BLaER1 (cell line): Measurements from ENCODE around the gene TRMT6.
A peak's percentile ranks its signal among the peaks of the same experiment; 100 is the strongest.

ENCODE experiments used
- H3K27ac ChIP-seq: shearing (Covaris generic); formaldehyde crosslinking; 2 replicates; pipeline ENCODE4 v1.8.1; 2022
- H3K27me3 ChIP-seq: shearing (Covaris generic); formaldehyde crosslinking; 2 replicates; pipeline ENCODE4 v1.8.1; 2022
- H3K36me3 ChIP-seq: shearing (Covaris generic); formaldehyde crosslinking; 2 replicates; pipeline ENCODE4 v1.8.1; 2022
- H3K4me1 ChIP-seq: shearing (Covaris generic); formaldehyde crosslinking; 2 replicates; pipeline ENCODE4 v1.8.1; 2022
- H3K4me2 ChIP-seq: shearing (Covaris generic); formaldehyde crosslinking; 2 replicates; pipeline ENCODE4 v1.8.1; 2022
- H3K4me3 ChIP-seq: shearing (Covaris generic); formaldehyde crosslinking; 2 replicates; pipeline ENCODE4 v1.8.1; 2022
- H3K9ac ChIP-seq: shearing (Covaris generic); formaldehyde crosslinking; 2 replicates; pipeline ENCODE4 v1.8.1; 2022
- H3K9me3 ChIP-seq: shearing (Covaris generic); formaldehyde crosslinking; 2 replicates; pipeline ENCODE4 v1.8.1; 2022
- H4K20me1 ChIP-seq: shearing (Covaris generic); formaldehyde crosslinking; 2 replicates; pipeline ENCODE4 v1.8.1; 2022
- Cebpa-rat ChIP-seq: shearing (Covaris generic); IDR thresholded peaks from 2 replicates; pipeline ENCODE4 v1.8.1; 2022

The TRMT6 gene

GRCh38 chr20:5950271-5951031, at the start of gene TRMT6, which contains the start of gene MCM8:
Gene TRMT6 (minus strand): TSS chr20:5950533. CDS start chr20:5950405, 128 bp downstream.
Gene MCM8 (plus strand): TSS chr20:5950652. CDS start chr20:5952016, 1,364 bp downstream.
- TF ChIP-seq Cebpa-rat, result no peak
- Histone ChIP-seq H3K9me3 (no peaks in the 10 kb centered on the region), H3K36me3 (peaks cover 61% of the 10 kb centered on the region), H3K27me3 (no peaks in the 10 kb centered on the region), H3K27ac (peak within 1 kb of the TSS; percentile 85), H3K9ac (peak within 1 kb of the TSS; percentile 84), H4K20me1 (peaks cover 6% of the 10 kb centered on the region; the same call in 1 of the 2 replicates), H3K4me2 (peak within 1 kb of the TSS; percentile 94), H3K4me1 (peaks cover 28% of the 10 kb centered on the region), H3K4me3 (peak within 1 kb of the TSS; percentile 81)

- H3K4me3 ChIP-seq, result no peak overlapping the region
- H4K20me1 ChIP-seq, result no peaks in the 10 kb centered on the region
- no peak for TF ChIP-seq Cebpa-rat
- peaks cover 30% of the 10 kb centered on the region for H3K36me3 ChIP-seq
- no peak overlapping the region for H3K27ac ChIP-seq
- no peak overlapping the region for H3K4me2 ChIP-seq
- no peaks in the 10 kb centered on the region for H3K9me3 ChIP-seq
- no peak overlapping the region for H3K9ac ChIP-seq
- H3K4me1 ChIP-seq, result peaks cover 40% of the 10 kb centered on the region
- H3K27me3 ChIP-seq, result no peaks in the 10 kb centered on the region
Observed at GRCh38 chr20:5999783-6000182, 49.5 kb upstream of the TRMT6 start.

GRCh38 chr20:5996765-5997164, 46.4 kb upstream of the TRMT6 start:
- Histone ChIP-seq H3K4me2 (peak overlapping the region; percentile 43), H3K27me3 (no peaks in the 10 kb centered on the region), H3K4me1 (peaks cover 36% of the 10 kb centered on the region), H4K20me1 (no peaks in the 10 kb centered on the region), H3K9me3 (no peaks in the 10 kb centered on the region), H3K9ac (no peak overlapping the region), H3K27ac (no peak overlapping the region), H3K36me3 (peaks cover 50% of the 10 kb centered on the region), H3K4me3 (no peak overlapping the region)
- TF ChIP-seq Cebpa-rat, result no peak

GRCh38 chr20:5991623-5992441, 41.5 kb upstream of the TRMT6 start:
- no peaks in the 10 kb centered on the region for H3K9me3 ChIP-seq
- H3K4me2 ChIP-seq, result no peak overlapping the region
- H3K27me3 ChIP-seq, result no peaks in the 10 kb centered on the region
- no peak overlapping the region for H3K27ac ChIP-seq
- no peak overlapping the region for H3K9ac ChIP-seq
- H3K4me1 ChIP-seq, result peaks cover 11% of the 10 kb centered on the region
- H4K20me1 ChIP-seq, result no peaks in the 10 kb centered on the region
- peaks cover 77% of the 10 kb centered on the region for H3K36me3 ChIP-seq
- H3K4me3 ChIP-seq, result no peak overlapping the region
- no peak for TF ChIP-seq Cebpa-rat

GRCh38 chr20:5990946-5991345, 40.6 kb upstream of the TRMT6 start:
- Histone ChIP-seq H3K4me1 (peaks cover 2% of the 10 kb centered on the region), H3K36me3 (peaks cover 83% of the 10 kb centered on the region), H3K4me2 (no peak overlapping the region), H3K4me3 (no peak overlapping the region), H3K9me3 (no peaks in the 10 kb centered on the region), H4K20me1 (no peaks in the 10 kb centered on the region), H3K27me3 (no peaks in the 10 kb centered on the region), H3K27ac (no peak overlapping the region), H3K9ac (no peak overlapping the region)
- no peak for TF ChIP-seq Cebpa-rat

GRCh38 chr20:5989539-5989938, 39.2 kb upstream of the TRMT6 start:
- Histone ChIP-seq H3K9ac (no peak overlapping the region), H3K4me1 (no peaks in the 10 kb centered on the region), H3K27me3 (no peaks in the 10 kb centered on the region), H3K27ac (no peak overlapping the region), H3K4me2 (no peak overlapping the region), H4K20me1 (no peaks in the 10 kb centered on the region), H3K4me3 (no peak overlapping the region), H3K9me3 (no peaks in the 10 kb centered on the region), H3K36me3 (peaks cover 82% of the 10 kb centered on the region)
- no peak for TF ChIP-seq Cebpa-rat

- no peaks in the 10 kb centered on the region for H4K20me1 ChIP-seq
- H3K4me3 ChIP-seq, result no peak overlapping the region
- TF ChIP-seq Cebpa-rat, result no peak
- no peak overlapping the region for H3K9ac ChIP-seq
- H3K9me3 ChIP-seq, result no peaks in the 10 kb centered on the region
- H3K27ac ChIP-seq, result no peak overlapping the region
- no peak overlapping the region for H3K4me2 ChIP-seq
- H3K4me1 ChIP-seq, result no peaks in the 10 kb centered on the region
- H3K27me3 ChIP-seq, result no peaks in the 10 kb centered on the region
- H3K36me3 ChIP-seq, result peaks cover 81% of the 10 kb centered on the region
Observed at GRCh38 chr20:5987383-5987782, 37.0 kb upstream of the TRMT6 start.

DNA sequence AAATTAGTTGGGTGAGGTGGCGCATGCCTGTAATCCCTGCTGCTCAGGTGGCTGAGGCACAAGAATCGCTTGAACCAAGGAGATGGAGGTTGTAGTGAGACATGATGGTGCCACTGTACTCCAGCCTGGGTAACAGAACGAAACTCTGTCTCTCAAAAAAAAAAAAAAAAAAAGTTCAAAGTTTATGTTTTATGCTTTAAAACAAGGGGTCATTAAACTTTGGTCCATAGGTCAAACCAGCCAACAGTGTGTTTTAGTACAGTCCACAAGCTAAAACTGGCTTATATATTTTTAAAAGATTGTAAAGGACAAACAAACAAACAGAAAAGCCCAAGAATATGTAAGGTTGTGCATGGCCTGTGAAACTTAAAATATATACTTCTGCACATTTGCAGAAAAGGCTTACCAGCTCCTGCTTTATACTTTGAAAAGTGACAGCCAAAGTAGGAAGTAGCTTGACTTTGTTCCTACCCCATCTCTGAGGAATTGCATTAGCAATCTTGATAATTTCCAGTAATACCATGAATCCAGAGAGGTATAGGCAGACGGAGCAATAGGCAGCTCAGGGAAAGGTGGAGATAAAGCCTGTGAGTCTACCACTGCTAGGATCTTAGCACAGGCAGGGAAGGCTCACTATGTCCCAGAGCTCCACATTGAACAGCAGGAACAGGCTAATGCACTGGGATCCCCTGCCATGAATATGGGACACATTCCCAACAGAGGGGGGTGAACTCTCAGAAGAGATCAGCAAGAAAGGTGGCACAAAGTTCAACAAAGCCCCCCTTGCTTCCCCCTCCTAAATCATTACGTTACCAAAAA, 30.6 kb upstream of the TRMT6 start:
- Histone ChIP-seq H3K27me3 (no peaks in the 10 kb centered on the region), H3K36me3 (peaks cover 91% of the 10 kb centered on the region), H3K27ac (no peak overlapping the region), H3K4me1 (no peaks in the 10 kb centered on the region), H3K4me2 (no peak overlapping the region), H4K20me1 (no peaks in the 10 kb centered on the region), H3K4me3 (no peak overlapping the region), H3K9ac (no peak overlapping the region), H3K9me3 (no peaks in the 10 kb centered on the region)
- no peak for TF ChIP-seq Cebpa-rat

GRCh38 chr20:5979801-5980200, 29.5 kb upstream of the TRMT6 start:
- Histone ChIP-seq H3K4me1 (no peaks in the 10 kb centered on the region), H3K36me3 (peaks cover 91% of the 10 kb centered on the region), H3K27me3 (no peaks in the 10 kb centered on the region), H3K4me2 (no peak overlapping the region), H3K9ac (no peak overlapping the region), H4K20me1 (no peaks in the 10 kb centered on the region), H3K4me3 (no peak overlapping the region), H3K27ac (no peak overlapping the region), H3K9me3 (no peaks in the 10 kb centered on the region)
- TF ChIP-seq Cebpa-rat, result no peak
